ENCODE measurements around the gene CCNQ. TPM values are rescaled to one million over a fixed set of nuclear protein-coding genes. Genes with fewer than 3 reads are reported as not detected.

Gene CCNQ
- total and polyA plus RNA-seq, 12 donors = 16.9 to 132 (median 22.9) TPM

DNA sequence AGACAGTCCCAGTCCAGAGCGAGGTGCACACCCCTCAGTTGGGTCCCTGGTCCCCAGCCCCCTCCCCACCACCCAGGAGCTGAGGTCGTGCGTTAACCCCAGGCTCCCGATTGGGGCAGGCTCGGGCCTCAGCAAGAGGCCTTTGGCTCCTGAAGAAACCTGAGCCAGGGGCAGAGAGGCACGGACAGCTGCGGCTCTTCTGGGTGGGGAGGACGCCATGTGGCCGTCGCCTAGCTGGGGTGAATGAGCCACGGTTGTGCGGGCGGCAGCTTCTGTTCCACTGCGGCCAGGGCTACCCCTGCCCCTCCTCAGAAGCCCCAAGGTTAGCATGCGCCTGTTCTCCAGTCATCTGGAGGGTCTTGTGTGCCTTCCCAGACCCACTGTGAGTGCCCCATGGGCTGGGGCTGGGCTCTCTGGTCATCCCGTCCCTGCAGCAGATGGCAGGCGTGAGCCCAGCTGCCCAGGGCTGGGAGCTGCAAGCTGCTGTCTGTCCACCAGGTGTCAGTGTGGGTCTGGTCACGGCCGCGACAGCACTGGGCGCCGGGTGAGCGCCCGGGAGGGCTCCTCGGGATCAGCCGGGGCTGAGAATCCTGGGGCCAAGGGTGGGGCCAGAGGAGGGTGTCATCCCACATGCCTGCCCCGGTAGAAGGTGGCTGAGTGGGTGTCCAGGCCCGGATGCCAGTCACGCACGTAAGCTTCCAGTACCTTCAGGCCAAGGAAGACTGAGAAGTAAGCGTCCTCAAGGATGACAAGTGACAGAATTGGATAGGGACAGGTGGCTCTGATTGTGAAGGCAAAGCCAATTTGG, 59.6 kb downstream of the CCNQ start:
- Histone ChIP-seq H3K9me3 (no peaks in the 10 kb centered on the region), H3K36me3 (no peaks in the 10 kb centered on the region), H3K27ac (no peak overlapping the region), H3K4me3 (no peak overlapping the region), H3K27me3 (peaks cover 0 to 34% (median 0%) of the 10 kb centered on the region in 7 donors), H3K4me1 (no peaks in the 10 kb centered on the region)
- intact Hi-C loops (cut with DNase I) = loop anchor here in 4 of 10 donors (5.0 to 10.0 kb wide), 2 partner anchors 128 to 505 kb away; no protein-coding TSS in a partner anchor
- TF ChIP-seq, protein P1, sequence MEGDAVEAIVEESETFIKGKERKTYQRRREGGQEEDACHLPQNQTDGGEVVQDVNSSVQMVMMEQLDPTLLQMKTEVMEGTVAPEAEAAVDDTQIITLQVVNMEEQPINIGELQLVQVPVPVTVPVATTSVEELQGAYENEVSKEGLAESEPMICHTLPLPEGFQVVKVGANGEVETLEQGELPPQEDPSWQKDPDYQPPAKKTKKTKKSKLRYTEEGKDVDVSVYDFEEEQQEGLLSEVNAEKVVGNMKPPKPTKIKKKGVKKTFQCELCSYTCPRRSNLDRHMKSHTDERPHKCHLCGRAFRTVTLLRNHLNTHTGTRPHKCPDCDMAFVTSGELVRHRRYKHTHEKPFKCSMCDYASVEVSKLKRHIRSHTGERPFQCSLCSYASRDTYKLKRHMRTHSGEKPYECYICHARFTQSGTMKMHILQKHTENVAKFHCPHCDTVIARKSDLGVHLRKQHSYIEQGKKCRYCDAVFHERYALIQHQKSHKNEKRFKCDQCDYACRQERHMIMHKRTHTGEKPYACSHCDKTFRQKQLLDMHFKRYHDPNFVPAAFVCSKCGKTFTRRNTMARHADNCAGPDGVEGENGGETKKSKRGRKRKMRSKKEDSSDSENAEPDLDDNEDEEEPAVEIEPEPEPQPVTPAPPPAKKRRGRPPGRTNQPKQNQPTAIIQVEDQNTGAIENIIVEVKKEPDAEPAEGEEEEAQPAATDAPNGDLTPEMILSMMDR (IDR thresholded peaks at IDR 0.05) = peak; percentile 53 to 94 (median 80)
- 38 to 42% methylated on average over 22 to 31 of the region's 31 CpGs for WGBS, 2 donors
- peak; percentile 76 to 92 (median 88) for ATAC-seq
- DNase-seq = peak; percentile 50 to 66

DNA sequence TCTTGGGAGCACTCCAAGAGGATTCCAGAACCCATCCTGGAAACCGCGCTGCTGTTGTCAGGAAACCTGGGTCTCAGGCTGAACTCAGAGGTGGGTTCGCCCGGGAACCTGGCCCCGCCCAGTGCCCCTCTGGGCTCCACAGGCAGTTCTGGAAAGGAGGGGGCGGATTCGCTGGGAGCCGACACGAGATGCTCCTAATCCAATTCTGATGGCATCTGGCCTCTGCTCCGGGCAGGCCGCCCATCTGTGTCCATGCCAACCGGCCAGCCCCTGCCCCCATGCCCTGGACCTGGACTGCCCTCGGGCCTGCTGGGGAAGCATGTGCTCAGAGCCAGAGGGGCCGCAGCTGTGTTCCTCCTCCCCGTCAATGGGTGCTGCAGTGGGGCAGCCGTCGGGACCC, 60.5 kb downstream of the CCNQ start:
- 66 to 79% methylated on average over 14 to 16 of the region's 17 CpGs for WGBS, 2 donors
- H3K27me3 ChIP-seq = peaks cover 0 to 33% (median 0%) of the 10 kb centered on the region in 7 donors
- DNase-seq (no peak), ATAC-seq (no peak)
- intact Hi-C loops (cut with DNase I) = loop anchor here in 4 of 10 donors (5.0 to 10.0 kb wide), 2 partner anchors 129 to 504 kb away; no protein-coding TSS in a partner anchor
- H3K4me1 ChIP-seq = no peaks in the 10 kb centered on the region
- no peaks in the 10 kb centered on the region for H3K9me3 ChIP-seq
- H3K27ac ChIP-seq = no peak overlapping the region
- H3K36me3 ChIP-seq = no peaks in the 10 kb centered on the region
- H3K4me3 ChIP-seq = no peak overlapping the region
- TF ChIP-seq, protein P1 (IDR thresholded peaks at IDR 0.05) = no peak

Other genes starting within 250 kb of the CCNQ start
- not detected for gene PNMA6E, start 197.8 kb downstream of the CCNQ start, total RNA-seq
- not detected for gene PNMA6E, start 197.8 kb downstream of the CCNQ start, polyA plus RNA-seq
- 1 to 10 TPM in 3 of 10 donors, under 1 TPM in 7; 0.17 to 1.6 (median 0.44) TPM for gene ZFP92, start 187.7 kb downstream of the CCNQ start, total RNA-seq
- gene ZFP92, start 187.7 kb downstream of the CCNQ start, polyA plus RNA-seq = under 1 TPM; 0.23 to 0.51 TPM
- under 1 TPM in 6 of 10 donors, not detected in 4; 0.20 to 0.33 (median 0.26) TPM for gene TREX2, start 153.1 kb downstream of the CCNQ start, total RNA-seq
- gene TREX2, start 153.1 kb downstream of the CCNQ start, polyA plus RNA-seq = under 1 TPM; 0.36 to 0.44 TPM
- gene HAUS7, start 128.6 kb downstream of the CCNQ start, total RNA-seq = 10 to 100 TPM; 12.7 to 25.7 (median 18.2) TPM
- gene HAUS7, start 128.6 kb downstream of the CCNQ start, polyA plus RNA-seq = 10 to 100 TPM; 24.3 to 45.3 TPM
- gene BGN, start 104.2 kb downstream of the CCNQ start, total RNA-seq = 100 to 1,000 TPM in 1 of 10 donors, 10 to 100 TPM in 9; 38.7 to 202 (median 62.4) TPM
- 100 to 1,000 TPM; 101 to 116 TPM for gene BGN, start 104.2 kb downstream of the CCNQ start, polyA plus RNA-seq
- gene ATP2B3, start 81.5 kb downstream of the CCNQ start, total RNA-seq = not detected
- gene ATP2B3, start 81.5 kb downstream of the CCNQ start, polyA plus RNA-seq = not detected
- gene DUSP9, start 48.1 kb upstream of the CCNQ start, total RNA-seq = under 1 TPM in 1 of 10 donors, not detected in 9; 0.09 TPM
- gene DUSP9, start 48.1 kb upstream of the CCNQ start, polyA plus RNA-seq = under 1 TPM in 1 of 2 donors, not detected in 1; 0.03 TPM
- 10 to 100 TPM in 2 of 10 donors, 1 to 10 TPM in 8; 3.6 to 15.6 (median 5.9) TPM for gene PNCK, start 74.7 kb upstream of the CCNQ start, total RNA-seq
- gene PNCK, start 74.7 kb upstream of the CCNQ start, polyA plus RNA-seq = 1 to 10 TPM; 2.0 to 5.6 TPM
- 100 to 1,000 TPM; 150 to 238 (median 186) TPM for gene SLC6A8, start 88.8 kb upstream of the CCNQ start, total RNA-seq
- gene SLC6A8, start 88.8 kb upstream of the CCNQ start, polyA plus RNA-seq = 100 to 1,000 TPM; 128 to 155 TPM
- gene BCAP31, start 125.2 kb upstream of the CCNQ start, total RNA-seq = 100 to 1,000 TPM in 3 of 10 donors, 10 to 100 TPM in 7; 70.2 to 140 (median 85.4) TPM
- gene BCAP31, start 125.2 kb upstream of the CCNQ start, polyA plus RNA-seq = 100 to 1,000 TPM in 1 of 2 donors, 10 to 100 TPM in 1; 82.2 to 164 TPM
- 10 to 100 TPM; 11.0 to 24.2 (median 14.4) TPM for gene ABCD1, start 125.7 kb upstream of the CCNQ start, total RNA-seq
- 10 to 100 TPM in 1 of 2 donors, 1 to 10 TPM in 1; 9.3 to 15.3 TPM for gene ABCD1, start 125.7 kb upstream of the CCNQ start, polyA plus RNA-seq
- 1 to 10 TPM; 2.1 to 5.8 (median 4.3) TPM for gene PLXNB3, start 165.1 kb upstream of the CCNQ start, total RNA-seq
- gene PLXNB3, start 165.1 kb upstream of the CCNQ start, polyA plus RNA-seq = 1 to 10 TPM; 1.1 to 8.1 TPM
- gene SRPK3, start 181.9 kb upstream of the CCNQ start, total RNA-seq = 10 to 100 TPM; 20.3 to 52.7 (median 44.8) TPM
- gene SRPK3, start 181.9 kb upstream of the CCNQ start, polyA plus RNA-seq = 10 to 100 TPM in 1 of 2 donors, 1 to 10 TPM in 1; 9.9 to 52.2 TPM
- 10 to 100 TPM; 58.7 to 86.9 (median 74.5) TPM for gene IDH3G, start 195.2 kb upstream of the CCNQ start, total RNA-seq
- gene IDH3G, start 195.2 kb upstream of the CCNQ start, polyA plus RNA-seq = 10 to 100 TPM; 73.4 to 97.2 TPM
- gene SSR4, start 195.5 kb upstream of the CCNQ start, total RNA-seq = 100 to 1,000 TPM in 9 of 10 donors, 10 to 100 TPM in 1; 94.1 to 227 (median 144) TPM
- gene SSR4, start 195.5 kb upstream of the CCNQ start, polyA plus RNA-seq = 100 to 1,000 TPM; 477 to 551 TPM
- gene PDZD4, start 231.4 kb upstream of the CCNQ start, total RNA-seq = 1 to 10 TPM; 1.2 to 3.0 (median 2.0) TPM
- gene PDZD4, start 231.4 kb upstream of the CCNQ start, polyA plus RNA-seq = 1 to 10 TPM; 2.4 to 4.5 TPM

Data from heart right ventricle (tissue), 16 donors.